HFFc6 (cell line): ENCODE measurements around the gene TRIM8. TPM values are rescaled to one million over a fixed set of nuclear protein-coding genes. Genes with fewer than 3 reads are reported as not detected.

Experiments
- DNase-seq: peaks from one replicate; pipeline ENCODE4 v3.0.0-alpha.2; 2018
- H3K27ac Mint-ChIP-seq: 2 replicates; pipeline ENCODE4 v1.8.0; 2020; ENCODE audit warnings: mild to moderate bottlenecking, mixed read lengths
- H3K27me3 Mint-ChIP-seq: 2 replicates; pipeline ENCODE4 v1.8.0; 2021; ENCODE audit warnings: mild to moderate bottlenecking, moderate library complexity, mixed read lengths; ENCODE audit not compliant: insufficient read depth
- H3K36me3 Mint-ChIP-seq: 2 replicates; pipeline ENCODE4 v1.8.0; 2021; ENCODE audit warnings: low read depth, mixed read lengths
- H3K4me1 Mint-ChIP-seq: 2 replicates; pipeline ENCODE4 v1.8.0; 2020; ENCODE audit warnings: low read depth, mixed read lengths
- H3K4me3 Mint-ChIP-seq: 2 replicates; pipeline ENCODE4 v1.8.0; 2020; ENCODE audit warnings: mild to moderate bottlenecking, moderate library complexity, mixed read lengths
- H3K9me3 Mint-ChIP-seq: 2 replicates; pipeline ENCODE4 v1.8.0; 2020; ENCODE audit warnings: mild to moderate bottlenecking, mixed read lengths
- CTCF ChIP-seq: fragments of 200-600 bp; sonication (generic); IDR thresholded peaks from 2 replicates; pipeline ENCODE4 v1.5.0; 2021; ENCODE audit warnings: antibody characterized with exemption, mild to moderate bottlenecking
- total RNA-seq, 6 experiments: library from RNA; stranded (reverse); fragmentation: NEBNext Ultra II Directional; extraction: Animal tissue kit (Norgen Biotek cat#: 25700); gene quantifications; 2 replicates in 1 of 6; 3 replicates in 5 of 6; pipeline ENCODE4 v1.2.3, GENCODE V29; 2021

TRIM8 gene
- total RNA-seq, 6 experiments from 2014 or later = 123 to 148 (median 135) TPM

- H3K27me3 Mint-ChIP-seq = peaks cover 4% of the 10 kb centered on the region
- no peaks in the 10 kb centered on the region for H3K9me3 Mint-ChIP-seq
- TF ChIP-seq CTCF = no peak
- no peaks in the 10 kb centered on the region for H3K36me3 Mint-ChIP-seq
- no peak overlapping the region for H3K4me3 Mint-ChIP-seq
- DNase-seq = no peak
- peak overlapping the region; percentile 96 for H3K27ac Mint-ChIP-seq
- H3K4me1 Mint-ChIP-seq = peaks cover 67% of the 10 kb centered on the region
Measured at GRCh38 chr10:102634686-102635085, 9.6 kb upstream of the TRIM8 start.

- Mint-ChIP-seq H3K36me3 (no peaks in the 10 kb centered on the region), H3K4me3 (no peak overlapping the region), H3K27ac (peak overlapping the region; percentile 96), H3K4me1 (peaks cover 63% of the 10 kb centered on the region), H3K9me3 (no peaks in the 10 kb centered on the region), H3K27me3 (peaks cover 1% of the 10 kb centered on the region)
- DNase-seq = no peak
- TF ChIP-seq CTCF = no peak
Measured at GRCh38 chr10:102635377-102635776, 8.9 kb upstream of the TRIM8 start.

- H3K27ac Mint-ChIP-seq = no peak overlapping the region
- H3K4me3 Mint-ChIP-seq = no peak overlapping the region
- peaks cover 1% of the 10 kb centered on the region for H3K27me3 Mint-ChIP-seq
- H3K36me3 Mint-ChIP-seq = no peaks in the 10 kb centered on the region; the same call in 1 of the 2 replicates
- no peak for DNase-seq
- H3K9me3 Mint-ChIP-seq = no peaks in the 10 kb centered on the region
- peaks cover 29% of the 10 kb centered on the region for H3K4me1 Mint-ChIP-seq
- TF ChIP-seq CTCF = no peak
Measured at GRCh38 chr10:102639537-102639936, 4.7 kb upstream of the TRIM8 start.

GRCh38 chr10:102641402-102641801, 2.9 kb upstream of the TRIM8 start:
- no peak for DNase-seq
- Mint-ChIP-seq H3K27me3 (peaks cover 4% of the 10 kb centered on the region), H3K36me3 (peaks cover 13% of the 10 kb centered on the region), H3K9me3 (no peaks in the 10 kb centered on the region), H3K4me3 (peak overlapping the region; percentile 95), H3K4me1 (peaks cover 19% of the 10 kb centered on the region), H3K27ac (peak overlapping the region; percentile 96)
- TF ChIP-seq CTCF = no peak

- Mint-ChIP-seq H3K27ac (peak overlapping the region; percentile 96), H3K36me3 (peaks cover 18% of the 10 kb centered on the region), H3K4me1 (peaks cover 26% of the 10 kb centered on the region), H3K27me3 (peaks cover 2% of the 10 kb centered on the region; the same call in 1 of the 2 replicates), H3K9me3 (no peaks in the 10 kb centered on the region), H3K4me3 (peak overlapping the region; percentile 95)
- peak; percentile 95 for DNase-seq
- no peak; the same call in 1 of the 2 replicates for TF ChIP-seq CTCF
Measured at GRCh38 chr10:102641880-102642735, 2.2 kb upstream of the TRIM8 start.
